ENCODE results near the gene POU2F3.

The POU2F3 gene

GRCh38 chr11:120210626-120211521 lies 29.1 kb upstream of the POU2F3 start, which contains the start of gene OAF:
Gene OAF (plus strand): TSS chr11:120211032. CDS start chr11:120211280, 248 bp downstream.
- TF ChIP-seq EZH2phosphoT487 (IDR thresholded peaks at IDR 0.05; ENCODE audit: low read depth), result no peak
- no peak; the same call in 1 of the 2 replicates for TF ChIP-seq CTCF (IDR thresholded peaks at IDR 0.05; ENCODE audit: low read depth, low read length)
- peaks cover 9% of the 10 kb centered on the region; the same call in 1 of the 2 replicates for H3K27me3 ChIP-seq (ENCODE audit: low read depth, low read length)
- no peak within 1 kb of the TSS for H3K27ac ChIP-seq (ENCODE audit: low read length)
- peak within 1 kb of the TSS; percentile 100 for H3K4me2 ChIP-seq (ENCODE audit: low read length)
- H3K4me1 ChIP-seq (ENCODE audit: low read length), result peaks cover 13% of the 10 kb centered on the region
- no peaks in the 10 kb centered on the region for H3K36me3 ChIP-seq (replicated peaks; ENCODE audit: low read depth, low read length)
- H4K20me1 ChIP-seq (ENCODE audit: insufficient read depth, low read length), result no peaks in the 10 kb centered on the region
- no peaks in the 10 kb centered on the region for H3K79me2 ChIP-seq (ENCODE audit: low read length)
- no peaks in the 10 kb centered on the region for H3K9me3 ChIP-seq (ENCODE audit: insufficient read depth, low read length)
- H3K4me3 ChIP-seq (ENCODE audit: low read length), result peak within 1 kb of the TSS; percentile 94
- peak within 1 kb of the TSS; percentile 98 for H2AFZ ChIP-seq (ENCODE audit: low read depth, low read length)
- H3K9ac ChIP-seq (ENCODE audit: low read length), result peak within 1 kb of the TSS; percentile 81

GRCh38 chr11:120211522-120212258 lies 28.2 kb upstream of the POU2F3 start:
- H3K4me3 ChIP-seq (ENCODE audit: low read length), result peak overlapping the region; percentile 94
- H3K4me1 ChIP-seq (ENCODE audit: low read length), result peaks cover 13% of the 10 kb centered on the region
- no peaks in the 10 kb centered on the region for H3K79me2 ChIP-seq (ENCODE audit: low read length)
- no peak overlapping the region for H3K27ac ChIP-seq (ENCODE audit: low read length)
- no peak overlapping the region for H2AFZ ChIP-seq (ENCODE audit: low read depth, low read length)
- H3K9me3 ChIP-seq (ENCODE audit: insufficient read depth, low read length), result no peaks in the 10 kb centered on the region
- H4K20me1 ChIP-seq (ENCODE audit: insufficient read depth, low read length), result no peaks in the 10 kb centered on the region
- peak overlapping the region; percentile 100 for H3K4me2 ChIP-seq (ENCODE audit: low read length)
- H3K27me3 ChIP-seq (ENCODE audit: low read depth, low read length), result peaks cover 9% of the 10 kb centered on the region; the same call in 1 of the 2 replicates
- TF ChIP-seq EZH2phosphoT487 (IDR thresholded peaks at IDR 0.05; ENCODE audit: low read depth) (no peak), CTCF (IDR thresholded peaks at IDR 0.05; ENCODE audit: low read depth, low read length) (no peak)
- H3K36me3 ChIP-seq (replicated peaks; ENCODE audit: low read depth, low read length), result no peaks in the 10 kb centered on the region
- H3K9ac ChIP-seq (ENCODE audit: low read length), result peak overlapping the region; percentile 81

GRCh38 chr11:120212259-120212878 lies 27.6 kb upstream of the POU2F3 start:
- H3K4me1 ChIP-seq (ENCODE audit: low read length), result peaks cover 13% of the 10 kb centered on the region
- H3K4me2 ChIP-seq (ENCODE audit: low read length), result no peak overlapping the region
- no peaks in the 10 kb centered on the region for H4K20me1 ChIP-seq (ENCODE audit: insufficient read depth, low read length)

More at GRCh38 chr11:120212259-120212878, 27.6 kb upstream of the POU2F3 start:
- H3K36me3 ChIP-seq (replicated peaks; ENCODE audit: low read depth, low read length), result no peaks in the 10 kb centered on the region
- H3K9me3 ChIP-seq (ENCODE audit: insufficient read depth, low read length), result no peaks in the 10 kb centered on the region
- H3K9ac ChIP-seq (ENCODE audit: low read length), result no peak overlapping the region
- H3K27me3 ChIP-seq (ENCODE audit: low read depth, low read length), result peaks cover 9% of the 10 kb centered on the region; the same call in 1 of the 2 replicates
- no peak overlapping the region for H3K4me3 ChIP-seq (ENCODE audit: low read length)
- H2AFZ ChIP-seq (ENCODE audit: low read depth, low read length), result no peak overlapping the region
- no peak for TF ChIP-seq EZH2phosphoT487 (IDR thresholded peaks at IDR 0.05; ENCODE audit: low read depth)
- TF ChIP-seq CTCF (IDR thresholded peaks at IDR 0.05; ENCODE audit: low read depth, low read length), result no peak
- H3K27ac ChIP-seq (ENCODE audit: low read length), result no peak overlapping the region
- no peaks in the 10 kb centered on the region for H3K79me2 ChIP-seq (ENCODE audit: low read length)
